PC-9 (cell line): Measurements from ENCODE around the gene DDAH1. TPM values are rescaled to one million over a fixed set of nuclear protein-coding genes. Genes with fewer than 3 reads are reported as not detected.

ENCODE experiments used
- BruUV-seq: library from RNA; stranded (reverse); fragments of 400-500 nt; replicated peaks from 2 replicates; lab custom pipeline; 2021; lab: Mats Ljungman, UMichigan
- CTCF ChIA-PET: fragments of 300-600 bp; sonication (Branson Sonifier 250); formaldehyde crosslinking; loops from one replicate; lab custom pipeline; 2022; ENCODE audit warnings: antibody characterized with exemption; lab: Charles Lee
- POLR2A ChIA-PET: fragments of 300-600 bp; sonication (Branson Sonifier 250); formaldehyde crosslinking; loops from one replicate; lab custom pipeline; 2022; ENCODE audit warnings: antibody characterized with exemption; ENCODE audit not compliant: unreplicated experiment; lab: Charles Lee
- DNase-seq, 2 experiments: peaks; one replicate each; pipeline versions ENCODE4 v3.0.0 to v3.0.0-alpha.2; 2015 to 2022; ENCODE audit warnings: mixed read lengths in 1 of 2
- H2AFZ ChIP-seq: fragments of 200-600 bp; sonication (generic); 2 replicates; pipeline ENCODE4 v1.8.1; 2017; ENCODE audit warnings: antibody characterized with exemption
- H3F3A ChIP-seq: fragments of 200-600 bp; sonication (generic); 2 replicates; pipeline ENCODE4 v1.8.1; 2017; ENCODE audit warnings: antibody characterized with exemption, mild to moderate bottlenecking, low read depth; ENCODE audit not compliant: insufficient read depth
- H3K27ac ChIP-seq: fragments of 200-600 bp; sonication (generic); 2 replicates; pipeline ENCODE4 v1.6.1; 2016; ENCODE audit warnings: mixed run types
- H3K27me3 ChIP-seq: fragments of 200-600 bp; sonication (generic); 2 replicates; pipeline ENCODE4 v1.6.1; 2016; ENCODE audit warnings: low read depth, mixed run types; ENCODE audit not compliant: insufficient read depth
- H3K36me3 ChIP-seq: fragments of 200-600 bp; sonication (generic); 2 replicates; pipeline ENCODE4 v1.6.1; 2016; ENCODE audit warnings: low read depth, mixed run types
- H3K4me1 ChIP-seq: fragments of 200-600 bp; sonication (generic); replicated peaks from 2 replicates; pipeline ENCODE4 v1.6.1; 2016; ENCODE audit warnings: mixed run types; ENCODE audit not compliant: insufficient read depth
- H3K4me2 ChIP-seq: fragments of 200-600 bp; sonication (generic); 2 replicates; pipeline ENCODE4 v1.6.1; 2017; ENCODE audit warnings: mixed run types
- H3K4me3 ChIP-seq: fragments of 200-600 bp; sonication (generic); 2 replicates; pipeline ENCODE4 v1.6.1; 2016; ENCODE audit warnings: mixed run types
- H3K79me2 ChIP-seq: fragments of 200-600 bp; sonication (generic); 2 replicates; pipeline ENCODE4 v1.6.1; 2017; ENCODE audit warnings: low read depth, mixed run types
- H3K9me2 ChIP-seq: fragments of 200-600 bp; sonication (generic); 2 replicates; pipeline ENCODE4 v1.8.1; 2017; ENCODE audit warnings: mild to moderate bottlenecking; ENCODE audit not compliant: insufficient read depth
- H3K9me3 ChIP-seq: fragments of 200-600 bp; sonication (generic); 2 replicates; pipeline ENCODE4 v1.8.1; 2016; ENCODE audit warnings: low read depth; ENCODE audit not compliant: insufficient read depth
- H4K20me1 ChIP-seq: fragments of 200-600 bp; sonication (generic); 2 replicates; pipeline ENCODE4 v1.8.1; 2017; ENCODE audit not compliant: insufficient read depth
- EZH2 ChIP-seq: fragments of 200-600 bp; sonication (generic); IDR thresholded peaks from 2 replicates; pipeline ENCODE4 v1.8.0; 2017; ENCODE audit warnings: antibody characterized with exemption, low read depth
- intact Hi-C: fragments of 100-400 bp; cut with micrococcal nuclease; formaldehyde crosslinking; loops from one replicate; pipeline ENCODE4 v1.10.0; 2022; ENCODE audit not compliant: unreplicated experiment
- total RNA-seq: library from RNA; stranded (reverse); gene quantifications from 2 replicates; pipeline ENCODE4 v1.2.3, GENCODE V29; 2021
- TF ChIP-seq, protein P1 (sequence below): fragments of 200-600 bp; sonication (generic); conservative IDR thresholded peaks from 2 replicates; pipeline ENCODE4 v1.6.1; 2017; ENCODE audit warnings: mixed run types, antibody characterized with exemption, mild to moderate bottlenecking, moderate library complexity

The DDAH1 gene
- total RNA-seq, 1 experiment from 2014 or later, result 31.9 TPM

DNA sequence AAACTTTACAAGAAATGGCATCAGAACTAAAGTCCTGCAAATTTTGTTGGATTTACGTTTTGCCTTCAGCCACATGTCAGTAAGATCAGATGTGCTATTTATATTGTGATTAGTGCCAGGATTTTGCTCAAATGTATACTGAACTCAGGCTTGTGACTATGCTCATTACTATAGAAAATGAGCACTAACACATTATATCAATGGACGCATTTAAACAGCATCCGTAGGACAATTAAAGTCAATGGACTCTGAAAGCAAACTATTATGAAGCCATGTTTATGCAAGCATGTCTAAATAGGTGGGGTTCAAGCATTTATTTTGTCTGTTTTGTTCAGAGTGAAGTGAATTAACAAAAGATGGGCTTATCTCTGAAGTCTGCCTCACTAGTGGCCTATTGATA is 20.6 kb upstream of the DDAH1 start:
- Histone ChIP-seq H3F3A (no peaks in the 10 kb centered on the region; the same call in 1 of the 2 replicates), H3K27ac (no peak overlapping the region), H2AFZ (no peak overlapping the region), H3K36me3 (no peaks in the 10 kb centered on the region), H3K27me3 (no peaks in the 10 kb centered on the region), H3K79me2 (no peaks in the 10 kb centered on the region), H4K20me1 (no peaks in the 10 kb centered on the region), H3K4me1 (peaks cover 6% of the 10 kb centered on the region; the same call in 1 of the 2 replicates), H3K4me3 (no peak overlapping the region), H3K9me2 (no peaks in the 10 kb centered on the region; the same call in 1 of the 2 replicates), H3K4me2 (no peak overlapping the region), H3K9me3 (no peaks in the 10 kb centered on the region)
- intact Hi-C loops, result no loop called here
- TF ChIP-seq, protein P1, sequence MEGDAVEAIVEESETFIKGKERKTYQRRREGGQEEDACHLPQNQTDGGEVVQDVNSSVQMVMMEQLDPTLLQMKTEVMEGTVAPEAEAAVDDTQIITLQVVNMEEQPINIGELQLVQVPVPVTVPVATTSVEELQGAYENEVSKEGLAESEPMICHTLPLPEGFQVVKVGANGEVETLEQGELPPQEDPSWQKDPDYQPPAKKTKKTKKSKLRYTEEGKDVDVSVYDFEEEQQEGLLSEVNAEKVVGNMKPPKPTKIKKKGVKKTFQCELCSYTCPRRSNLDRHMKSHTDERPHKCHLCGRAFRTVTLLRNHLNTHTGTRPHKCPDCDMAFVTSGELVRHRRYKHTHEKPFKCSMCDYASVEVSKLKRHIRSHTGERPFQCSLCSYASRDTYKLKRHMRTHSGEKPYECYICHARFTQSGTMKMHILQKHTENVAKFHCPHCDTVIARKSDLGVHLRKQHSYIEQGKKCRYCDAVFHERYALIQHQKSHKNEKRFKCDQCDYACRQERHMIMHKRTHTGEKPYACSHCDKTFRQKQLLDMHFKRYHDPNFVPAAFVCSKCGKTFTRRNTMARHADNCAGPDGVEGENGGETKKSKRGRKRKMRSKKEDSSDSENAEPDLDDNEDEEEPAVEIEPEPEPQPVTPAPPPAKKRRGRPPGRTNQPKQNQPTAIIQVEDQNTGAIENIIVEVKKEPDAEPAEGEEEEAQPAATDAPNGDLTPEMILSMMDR, result no peak
- TF ChIP-seq EZH2, result no peak
- ChIA-PET CTCF (interaction anchor here (0.7 kb wide), 1 partner anchor 10 kb away, joined by 3 read pairs; no protein-coding TSS in a partner anchor), POLR2A (no interaction called here)
- no TSS peak for BruUV-seq
- no peak for DNase-seq

DNA sequence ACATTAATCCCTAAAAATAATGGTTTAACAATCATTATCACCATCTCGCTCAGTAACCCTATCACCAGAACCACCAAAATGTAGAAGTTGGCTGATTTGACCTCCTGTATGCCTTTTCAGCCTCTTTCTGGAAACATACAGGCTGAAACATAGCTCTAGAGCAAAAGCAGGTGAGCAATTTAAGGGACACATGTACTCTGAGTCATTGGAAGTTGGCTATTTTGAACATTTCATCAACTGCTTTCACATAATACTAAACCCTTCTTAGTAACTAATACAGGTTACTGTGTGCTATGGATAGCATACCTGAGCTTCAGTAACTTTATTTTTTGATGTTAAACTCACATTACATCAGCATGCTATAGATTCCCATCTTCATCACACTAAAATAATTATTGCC is 19.8 kb upstream of the DDAH1 start:
- Histone ChIP-seq H3K4me3 (no peak overlapping the region), H3K9me3 (no peaks in the 10 kb centered on the region), H3F3A (no peaks in the 10 kb centered on the region; the same call in 1 of the 2 replicates), H3K36me3 (no peaks in the 10 kb centered on the region), H3K4me1 (peaks cover 6% of the 10 kb centered on the region; the same call in 1 of the 2 replicates), H3K27me3 (no peaks in the 10 kb centered on the region), H2AFZ (no peak overlapping the region), H3K79me2 (no peaks in the 10 kb centered on the region), H3K27ac (no peak overlapping the region), H3K9me2 (no peaks in the 10 kb centered on the region; the same call in 1 of the 2 replicates), H3K4me2 (no peak overlapping the region), H4K20me1 (no peaks in the 10 kb centered on the region)
- ChIA-PET POLR2A (no interaction called here), CTCF (no interaction called here)
- TF ChIP-seq, protein P1, result no peak
- no peak for TF ChIP-seq EZH2
- no TSS peak for BruUV-seq
- intact Hi-C loops, result no loop called here
- DNase-seq, result no peak

DNA sequence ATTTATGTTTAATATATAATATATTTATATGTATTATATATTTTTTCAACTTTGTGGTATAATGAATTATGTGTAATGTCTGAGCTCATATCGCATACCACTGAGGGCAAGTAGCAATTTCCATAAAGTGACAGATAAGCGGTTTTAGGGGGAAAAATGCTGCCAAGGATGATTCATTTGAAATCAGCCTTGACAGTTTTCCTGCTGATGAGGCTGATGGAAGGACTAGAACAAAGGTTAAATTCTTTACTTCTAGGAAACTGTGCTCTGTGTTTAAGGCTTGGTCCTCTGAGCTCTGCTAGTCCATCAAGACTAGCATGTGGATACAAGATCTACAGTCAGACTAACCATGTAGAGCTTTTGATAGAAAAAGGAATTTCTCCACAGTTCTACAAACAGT is 19.3 kb upstream of the DDAH1 start:
- no peaks in the 10 kb centered on the region for H3K9me2 ChIP-seq
- no peaks in the 10 kb centered on the region for H3K9me3 ChIP-seq
- no peaks in the 10 kb centered on the region for H3K27me3 ChIP-seq
- H3K27ac ChIP-seq, result no peak overlapping the region
- no peak overlapping the region for H2AFZ ChIP-seq
- no TSS peak for BruUV-seq
- POLR2A ChIA-PET, result no interaction called here
- H3K79me2 ChIP-seq, result no peaks in the 10 kb centered on the region
- no peaks in the 10 kb centered on the region for H3K36me3 ChIP-seq
- DNase-seq, result no peak
- intact Hi-C loops, result no loop called here
- no peak overlapping the region for H3K4me3 ChIP-seq
- H4K20me1 ChIP-seq, result no peaks in the 10 kb centered on the region
- H3K4me1 ChIP-seq, result peaks cover 6% of the 10 kb centered on the region; the same call in 1 of the 2 replicates
- TF ChIP-seq, protein P1, result no peak
- TF ChIP-seq EZH2, result no peak
- H3F3A ChIP-seq, result no peaks in the 10 kb centered on the region; the same call in 1 of the 2 replicates
- CTCF ChIA-PET, result no interaction called here
- no peak overlapping the region for H3K4me2 ChIP-seq
